GM21825 (cell line): ENCODE measurements around the gene VWA1.
"Not testable (repeated sequence)": the region's sequence is repeated elsewhere in the genome, so short reads cannot be mapped to it uniquely, and the experiment has no call there.

Experiments used
- ATAC-seq: cut with Tn5 transposase; IDR thresholded peaks from one replicate; pipeline ENCODE4 v1.9.1; 2021; ENCODE audit warnings: mild to moderate bottlenecking, moderate library complexity; ENCODE audit not compliant: unreplicated experiment

Gene VWA1

GRCh38 chr1:1434824-1435105 is 725 bp upstream of the VWA1 start:
- no peak for ATAC-seq

DNA sequence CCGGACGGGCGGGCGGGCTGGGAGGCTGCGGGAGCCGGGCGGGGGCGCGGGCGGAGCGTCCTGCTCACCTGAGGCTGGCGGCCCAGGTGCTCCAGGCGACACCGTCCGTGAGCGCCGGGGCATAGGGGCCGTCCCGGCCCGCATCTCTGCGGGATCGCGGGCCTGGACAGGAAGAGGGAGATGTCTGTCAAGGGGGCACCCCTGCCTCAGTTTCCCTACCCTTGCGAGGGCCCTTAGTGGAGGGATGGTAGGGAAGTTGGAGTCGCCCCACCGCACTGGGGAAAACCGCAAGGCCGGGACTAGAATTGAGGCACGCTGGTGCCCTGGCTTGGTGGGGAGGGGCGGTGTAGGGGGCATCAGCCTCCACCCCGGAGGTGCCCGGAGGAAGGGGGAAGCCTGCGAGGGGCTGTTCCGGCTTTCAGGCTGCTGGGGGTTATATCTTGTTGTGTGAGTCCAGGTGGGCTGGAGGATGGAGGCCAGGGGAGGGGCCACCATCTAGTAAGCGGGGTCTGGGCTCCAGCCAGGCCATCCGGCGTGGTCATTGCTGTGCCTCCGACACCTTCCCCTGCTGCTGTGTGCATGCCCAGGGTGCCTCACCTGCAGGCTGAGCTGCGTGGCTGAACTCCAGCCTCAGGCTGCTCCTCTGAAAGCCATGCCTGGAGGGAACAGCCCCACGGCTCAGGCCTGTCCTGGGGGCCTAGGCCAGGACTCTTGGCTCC is 580 bp downstream of the VWA1 start:
- no peak for ATAC-seq

DNA sequence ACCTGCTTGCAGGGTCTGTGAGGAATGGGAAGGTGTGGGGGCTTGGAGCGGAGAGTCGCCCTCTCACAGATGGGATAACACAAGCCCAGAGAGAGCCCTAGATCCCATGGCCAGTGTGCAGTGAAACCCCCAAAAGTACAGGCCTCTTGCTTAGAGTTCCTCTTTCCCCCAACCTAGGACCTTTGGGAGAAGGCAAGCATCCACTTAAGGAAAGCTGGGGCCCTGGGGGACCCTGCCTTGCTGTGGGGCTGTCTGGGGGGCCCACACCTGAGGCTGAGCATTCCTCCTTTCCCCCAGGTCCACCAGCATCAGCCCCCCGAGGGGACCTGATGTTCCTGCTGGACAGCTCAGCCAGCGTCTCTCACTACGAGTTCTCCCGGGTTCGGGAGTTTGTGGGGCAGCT is 1.1 kb downstream of the VWA1 start:
- no peak for ATAC-seq

DNA sequence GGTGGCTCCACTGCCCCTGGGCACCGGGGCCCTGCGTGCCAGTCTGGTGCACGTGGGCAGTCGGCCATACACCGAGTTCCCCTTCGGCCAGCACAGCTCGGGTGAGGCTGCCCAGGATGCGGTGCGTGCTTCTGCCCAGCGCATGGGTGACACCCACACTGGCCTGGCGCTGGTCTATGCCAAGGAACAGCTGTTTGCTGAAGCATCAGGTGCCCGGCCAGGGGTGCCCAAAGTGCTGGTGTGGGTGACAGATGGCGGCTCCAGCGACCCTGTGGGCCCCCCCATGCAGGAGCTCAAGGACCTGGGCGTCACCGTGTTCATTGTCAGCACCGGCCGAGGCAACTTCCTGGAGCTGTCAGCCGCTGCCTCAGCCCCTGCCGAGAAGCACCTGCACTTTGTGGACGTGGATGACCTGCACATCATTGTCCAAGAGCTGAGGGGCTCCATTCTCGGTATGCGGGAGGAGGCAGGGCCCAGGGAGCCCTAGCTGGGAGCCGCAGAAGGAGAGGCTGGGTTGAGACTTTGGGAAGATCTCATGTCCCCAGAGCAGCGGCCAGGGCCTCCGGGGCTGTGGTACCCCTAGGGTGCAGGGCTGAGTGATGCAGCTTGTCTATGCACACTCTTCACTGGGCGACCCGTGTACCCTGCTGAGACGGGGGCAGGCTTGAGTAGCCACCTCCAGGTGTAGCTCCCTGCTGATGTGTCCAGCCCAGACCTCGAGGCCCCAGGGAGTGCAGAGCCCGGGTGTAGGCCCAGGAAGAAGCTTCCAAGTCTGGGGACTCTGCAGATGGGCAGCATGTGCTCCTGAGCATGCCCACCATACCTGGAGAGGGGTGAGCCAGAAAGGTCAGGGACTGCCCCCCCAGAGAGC is 1.8 kb downstream of the VWA1 start:
- ATAC-seq: no peak

- no peak for ATAC-seq
Observed at GRCh38 chr1:1437904-1438376, 2.5 kb downstream of the VWA1 start.

GRCh38 chr1:1438531-1439381 is 3.3 kb downstream of the VWA1 start:
- no peak for ATAC-seq

GRCh38 chr1:1439546-1440261 is 4.2 kb downstream of the VWA1 start:
- no peak for ATAC-seq

GRCh38 chr1:1440262-1441001 is 4.9 kb downstream of the VWA1 start:
- ATAC-seq: no peak

- ATAC-seq: no peak
Observed at GRCh38 chr1:1441002-1441888, 5.8 kb downstream of the VWA1 start.

DNA sequence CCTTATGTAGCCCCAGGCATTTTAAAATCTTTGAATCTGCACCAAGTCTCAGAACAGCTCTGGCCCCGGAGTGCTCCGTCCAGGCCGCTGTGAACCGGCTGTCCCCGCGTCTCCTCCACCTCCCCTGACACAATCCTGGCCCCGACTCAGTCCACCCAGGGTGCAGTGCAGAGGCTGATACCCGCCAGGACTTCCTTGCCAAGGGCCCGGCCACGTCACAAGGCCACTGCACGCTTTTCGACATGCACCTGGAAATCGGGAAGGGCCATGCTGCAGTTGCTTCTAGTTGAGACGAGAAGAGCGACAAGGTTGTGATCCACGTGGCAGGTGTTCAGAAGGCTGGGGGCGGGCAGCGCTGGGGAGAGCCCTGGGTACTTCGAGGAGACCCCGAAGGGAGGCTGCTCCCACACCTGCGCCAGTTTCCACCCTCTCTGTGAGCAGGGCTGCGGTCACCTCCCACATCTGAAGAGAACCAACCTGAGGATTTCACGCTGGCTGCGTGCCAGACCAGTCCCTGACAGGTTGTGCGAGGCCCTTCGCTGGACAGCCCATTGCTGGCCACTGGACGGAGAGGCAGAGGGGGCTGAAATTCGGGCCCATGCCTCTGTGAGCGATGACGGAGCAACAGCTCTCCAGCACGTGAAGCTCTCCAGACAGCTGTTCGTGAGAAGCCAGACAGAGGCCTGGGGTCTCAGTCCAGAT is 6.7 kb downstream of the VWA1 start:
- no peak for ATAC-seq

- not testable (repeated sequence) for ATAC-seq
Observed at GRCh38 chr1:1446631-1447030, 11.1 kb downstream of the VWA1 start.

DNA sequence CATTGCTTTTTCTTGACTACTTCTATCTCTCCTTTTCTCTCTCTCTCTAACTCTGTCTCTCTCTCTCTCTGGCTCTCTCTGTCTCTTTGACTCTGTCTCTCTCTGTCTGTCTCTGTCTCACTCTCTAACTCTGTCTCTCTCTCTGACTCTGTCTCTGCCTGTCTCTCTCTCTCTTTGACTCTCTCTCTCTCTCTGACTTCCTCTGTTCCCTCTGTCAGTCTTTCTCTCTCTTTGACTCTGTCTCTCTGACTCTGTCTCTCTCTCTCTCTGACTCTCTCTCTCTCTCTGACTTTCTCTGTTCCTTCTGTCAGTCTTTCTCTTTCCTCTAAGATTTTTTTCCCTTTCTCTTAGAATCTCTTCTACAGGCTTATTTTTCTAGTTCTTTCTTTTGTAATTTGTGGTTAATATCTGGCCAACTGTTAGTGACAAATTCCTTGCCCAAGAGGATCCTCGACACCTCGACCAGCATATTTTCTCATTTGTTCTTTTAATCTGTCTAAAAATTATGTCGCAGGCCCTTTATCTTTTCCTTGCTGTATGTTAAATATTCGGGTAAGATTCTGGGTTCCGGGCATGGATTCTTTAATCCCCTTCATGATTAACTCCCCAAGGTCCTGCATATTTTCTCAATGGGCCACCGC is 13.7 kb downstream of the VWA1 start, which contains the start of gene ATAD3C:
TSS of gene ATAD3C (plus strand) at position 591 of the 641 bp plus-strand sequence. CDS start 995 bp downstream, outside the sequence.
- ATAC-seq: no peak

DNA sequence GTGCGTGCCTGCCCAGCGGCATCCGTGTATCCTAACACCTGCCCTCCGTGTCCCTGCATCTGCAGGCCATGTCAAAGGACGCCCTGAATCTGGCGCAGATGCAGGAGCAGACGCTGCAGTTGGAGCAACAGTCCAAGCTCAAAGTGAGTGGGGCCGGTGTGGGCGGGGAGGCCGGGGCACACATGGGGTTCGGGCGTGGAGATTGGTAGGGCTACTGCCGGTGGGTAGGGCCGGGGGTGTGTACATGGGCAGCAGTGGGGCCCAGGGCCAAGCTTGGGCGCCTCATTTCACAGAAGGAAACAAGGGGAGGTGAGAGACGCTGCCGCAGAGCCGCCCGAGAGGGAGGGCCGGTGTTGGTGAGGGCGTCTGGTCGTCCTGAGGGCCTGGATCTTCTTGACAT is 15.1 kb downstream of the VWA1 start:
- ATAC-seq: not testable (repeated sequence)

DNA sequence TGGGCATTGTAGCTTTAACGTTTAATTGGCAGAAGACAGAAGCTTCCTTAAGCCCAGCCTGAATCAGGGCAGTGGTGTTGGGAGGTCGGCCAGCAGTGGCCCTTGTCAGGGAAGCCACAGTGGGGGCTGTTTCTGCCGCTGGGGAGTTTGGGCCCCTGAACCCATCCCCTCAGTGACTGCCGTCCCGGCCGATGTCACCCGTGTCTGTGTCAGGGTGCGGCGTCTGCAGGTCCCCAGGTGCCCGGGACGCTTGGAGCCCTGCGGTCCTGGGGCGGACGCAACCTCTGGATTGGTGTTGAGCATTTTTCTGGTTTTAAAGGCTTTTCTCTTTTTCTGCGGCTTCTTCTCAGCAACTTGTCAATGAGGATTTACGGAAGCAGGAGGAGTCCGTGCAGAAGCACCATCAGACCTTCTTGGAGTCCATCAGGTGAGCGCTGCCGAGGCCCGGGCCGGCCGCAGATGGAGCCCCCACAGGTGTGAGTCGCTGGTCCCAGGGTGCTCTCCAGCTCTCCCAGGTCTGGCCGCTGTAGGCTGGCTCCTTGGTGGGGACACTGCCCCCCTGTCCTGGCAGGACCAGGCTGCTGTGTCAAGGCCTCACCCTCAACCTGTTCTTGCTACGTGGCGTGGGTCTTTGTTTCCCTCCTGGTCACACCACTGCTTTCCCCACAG is 16.3 kb downstream of the VWA1 start:
- no peak for ATAC-seq

DNA sequence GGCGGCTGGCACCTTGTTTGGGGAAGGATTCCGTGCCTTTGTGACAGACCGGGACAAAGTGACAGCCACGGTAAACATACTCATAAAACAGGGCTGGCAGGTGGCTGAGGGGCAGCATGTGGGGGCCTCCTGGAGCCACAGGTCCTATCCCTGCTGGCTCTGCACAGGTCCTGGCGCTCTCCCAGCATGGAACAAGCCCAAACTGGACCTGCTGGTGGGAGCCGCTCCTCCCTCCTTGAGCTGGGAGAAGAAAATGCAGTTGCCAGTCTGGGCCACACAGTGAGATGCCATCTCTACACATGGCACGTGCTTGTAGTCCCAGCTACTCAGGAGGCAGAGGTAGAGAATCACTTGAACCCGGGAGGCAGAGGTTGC is 16.9 kb downstream of the VWA1 start:
- ATAC-seq: not testable (repeated sequence)

GRCh38 chr1:1452882-1453281 is 17.4 kb downstream of the VWA1 start:
- no peak for ATAC-seq
